SU-DHL-6 (cell line): ENCODE data around the gene GTF2H3.

Source experiments
- H2AFZ ChIP-seq: fragments of 200-600 bp; sonication (generic); 2 replicates; pipeline ENCODE4 v1.6.1; 2014; ENCODE audit warnings: low read depth, mild to moderate bottlenecking, moderate library complexity, mixed read lengths, antibody characterized with exemption, low read length; ENCODE audit not compliant: severe bottlenecking
- H3F3A ChIP-seq: fragments of 200-600 bp; shearing (Covaris generic); 2 replicates; pipeline ENCODE4 v1.6.0; 2016; ENCODE audit warnings: antibody characterized with exemption, mild to moderate bottlenecking; ENCODE audit not compliant: insufficient read depth
- H3K27ac ChIP-seq: fragments of 200-600 bp; sonication (generic); 2 replicates; pipeline ENCODE4 v1.5.1; 2016; ENCODE audit warnings: low read depth, mild to moderate bottlenecking, low read length, moderate library complexity, mixed read lengths
- H3K27me3 ChIP-seq: fragments of 200-600 bp; sonication (generic), shearing (Covaris generic); 2 replicates; pipeline ENCODE4 v1.6.0; 2014; ENCODE audit warnings: mild to moderate bottlenecking, low read length
- H3K36me3 ChIP-seq: fragments of 200-600 bp; sonication (generic); 2 replicates; pipeline ENCODE4 v1.6.1; 2014; ENCODE audit warnings: mild to moderate bottlenecking, low read length, mixed read lengths
- H3K4me2 ChIP-seq: fragments of 300-600, 200-600 bp; shearing (Covaris generic), sonication (generic); 2 replicates; pipeline ENCODE4 v1.6.0; 2014; ENCODE audit warnings: low read length, low read depth, mild to moderate bottlenecking; ENCODE audit not compliant: poor library complexity, severe bottlenecking
- H3K4me3 ChIP-seq: fragments of 200-600 bp; sonication (generic); 2 replicates; pipeline ENCODE4 v1.5.1; 2014; ENCODE audit warnings: antibody characterized with exemption, low read length, mild to moderate bottlenecking, mixed read lengths; ENCODE audit not compliant: insufficient read depth, poor library complexity, severe bottlenecking
- H3K79me2 ChIP-seq: fragments of 200-600 bp; sonication (generic); 2 replicates; pipeline ENCODE4 v1.6.1; 2014; ENCODE audit warnings: mild to moderate bottlenecking, low read length, moderate library complexity; ENCODE audit not compliant: insufficient read depth
- H3K9ac ChIP-seq: fragments of 200-600 bp; sonication (generic); 2 replicates; pipeline ENCODE4 v1.7.0; 2014; ENCODE audit warnings: mild to moderate bottlenecking, low read length
- H3K9me2 ChIP-seq: fragments of 200-600 bp; sonication (generic); replicated peaks from 2 replicates; pipeline ENCODE4 v1.6.1; 2014; ENCODE audit warnings: low read length; ENCODE audit not compliant: insufficient read depth
- H3K9me3 ChIP-seq: fragments of 200-600 bp; sonication (generic); 2 replicates; pipeline ENCODE4 v1.6.1; 2014; ENCODE audit warnings: low read length, mixed read lengths; ENCODE audit not compliant: insufficient read depth
- H4K20me1 ChIP-seq: fragments of 200-600 bp; sonication (generic); 2 replicates; pipeline ENCODE4 v1.6.1; 2014; ENCODE audit warnings: low read depth, mild to moderate bottlenecking, antibody characterized with exemption, low read length, moderate library complexity, mixed read lengths
- EZH2phosphoT487 ChIP-seq: fragments of 200-600 bp; sonication (generic), shearing (Covaris generic); conservative IDR thresholded peaks from 2 replicates; pipeline ENCODE4 v1.6.1; 2018; ENCODE audit warnings: mild to moderate bottlenecking, antibody characterized with exemption, low read length, moderate library complexity, mixed read lengths
- TF ChIP-seq, protein P1 (sequence below): fragments of 200-600 bp; sonication (generic); IDR thresholded peaks from one replicate; pipeline ENCODE4 v1.5.1; 2017; ENCODE audit warnings: antibody characterized with exemption, mild to moderate bottlenecking, low read length, moderate library complexity; ENCODE audit not compliant: insufficient read depth, poor library complexity, severe bottlenecking

The GTF2H3 gene

DNA sequence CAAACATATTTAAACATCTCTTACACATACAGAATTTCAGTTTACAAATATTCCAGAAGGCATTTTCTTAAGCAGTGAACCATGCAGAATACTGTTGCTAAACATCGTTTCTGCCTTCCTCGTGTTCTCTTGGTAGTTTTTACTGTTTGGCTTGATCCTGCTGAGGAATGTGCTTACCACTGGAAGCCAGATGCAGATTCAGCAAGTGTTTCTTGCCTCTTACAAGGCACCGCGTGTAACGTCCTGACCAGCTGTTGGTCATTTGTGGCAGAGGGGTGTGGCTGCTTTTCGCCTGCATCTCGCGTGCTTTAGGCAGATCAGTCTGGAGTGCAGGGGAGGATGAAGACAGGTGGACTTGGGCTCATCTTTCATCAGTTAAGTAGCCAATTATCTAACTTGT lies 12.5 kb upstream of the GTF2H3 start:
- TF ChIP-seq, protein P1, sequence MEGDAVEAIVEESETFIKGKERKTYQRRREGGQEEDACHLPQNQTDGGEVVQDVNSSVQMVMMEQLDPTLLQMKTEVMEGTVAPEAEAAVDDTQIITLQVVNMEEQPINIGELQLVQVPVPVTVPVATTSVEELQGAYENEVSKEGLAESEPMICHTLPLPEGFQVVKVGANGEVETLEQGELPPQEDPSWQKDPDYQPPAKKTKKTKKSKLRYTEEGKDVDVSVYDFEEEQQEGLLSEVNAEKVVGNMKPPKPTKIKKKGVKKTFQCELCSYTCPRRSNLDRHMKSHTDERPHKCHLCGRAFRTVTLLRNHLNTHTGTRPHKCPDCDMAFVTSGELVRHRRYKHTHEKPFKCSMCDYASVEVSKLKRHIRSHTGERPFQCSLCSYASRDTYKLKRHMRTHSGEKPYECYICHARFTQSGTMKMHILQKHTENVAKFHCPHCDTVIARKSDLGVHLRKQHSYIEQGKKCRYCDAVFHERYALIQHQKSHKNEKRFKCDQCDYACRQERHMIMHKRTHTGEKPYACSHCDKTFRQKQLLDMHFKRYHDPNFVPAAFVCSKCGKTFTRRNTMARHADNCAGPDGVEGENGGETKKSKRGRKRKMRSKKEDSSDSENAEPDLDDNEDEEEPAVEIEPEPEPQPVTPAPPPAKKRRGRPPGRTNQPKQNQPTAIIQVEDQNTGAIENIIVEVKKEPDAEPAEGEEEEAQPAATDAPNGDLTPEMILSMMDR, result no peak
- TF ChIP-seq EZH2phosphoT487, result no peak

DNA sequence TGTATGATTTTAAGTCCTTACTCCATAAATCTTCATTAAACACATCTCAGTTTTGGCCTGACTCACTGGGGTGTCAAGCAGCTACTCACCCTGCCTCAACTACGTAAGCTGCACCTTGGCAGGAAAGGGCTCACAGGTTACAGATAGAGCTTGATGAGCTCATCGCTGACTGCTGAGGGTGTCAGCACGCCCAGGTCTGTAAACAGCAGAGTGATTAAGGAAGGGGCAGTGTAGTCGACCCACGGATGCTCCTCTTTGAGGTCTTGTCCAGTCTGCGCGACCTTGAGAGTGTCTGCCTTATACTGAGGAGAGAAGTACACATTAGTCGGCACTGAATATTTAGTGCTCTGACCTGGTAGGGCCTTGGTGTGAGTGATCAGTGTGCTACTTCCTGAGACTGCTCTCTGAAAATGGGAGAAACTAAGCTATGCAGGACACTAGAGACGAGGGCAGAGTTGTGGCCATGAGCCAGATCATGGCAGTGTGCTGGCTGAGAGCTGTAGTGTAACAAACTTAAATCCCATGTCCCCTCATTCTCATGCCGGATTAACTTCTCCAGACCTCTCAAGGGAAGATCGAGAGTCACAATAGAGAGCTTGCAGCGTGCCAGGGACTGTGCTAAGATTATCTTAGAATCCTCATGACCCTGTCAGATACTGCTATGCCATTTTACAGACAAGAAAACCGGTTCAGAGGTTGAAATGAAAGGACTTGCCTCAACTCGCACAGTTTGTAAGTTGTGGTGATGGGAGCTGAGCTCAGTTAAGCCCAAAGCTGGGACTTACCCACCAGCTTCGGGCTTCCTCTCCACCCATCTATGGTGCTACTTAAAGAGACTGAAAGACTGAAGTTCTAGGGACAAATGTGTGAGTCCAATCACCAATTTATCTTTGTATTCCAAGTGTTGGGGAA lies 11.8 kb upstream of the GTF2H3 start:
- H3K4me2 ChIP-seq, result no peak overlapping the region
- H3K27ac ChIP-seq, result no peak overlapping the region
- no peaks in the 10 kb centered on the region for H3K79me2 ChIP-seq
- H3K9me2 ChIP-seq, result no peaks in the 10 kb centered on the region
- H3K9ac ChIP-seq, result no peak overlapping the region
- H3F3A ChIP-seq, result peaks cover 36% of the 10 kb centered on the region
- H3K27me3 ChIP-seq, result no peaks in the 10 kb centered on the region
- no peak overlapping the region for H2AFZ ChIP-seq
- no peak overlapping the region for H3K4me3 ChIP-seq
- peaks cover 44% of the 10 kb centered on the region for H3K36me3 ChIP-seq
- H3K9me3 ChIP-seq, result no peaks in the 10 kb centered on the region
- TF ChIP-seq, protein P1, result no peak
- TF ChIP-seq EZH2phosphoT487, result no peak
- H4K20me1 ChIP-seq, result no peaks in the 10 kb centered on the region

More for the DNA sequence above, 12.5 kb upstream of the GTF2H3 start:
- no peaks in the 10 kb centered on the region for H3K79me2 ChIP-seq
- peaks cover 48% of the 10 kb centered on the region for H3K36me3 ChIP-seq
- H3K27me3 ChIP-seq, result no peaks in the 10 kb centered on the region
- H3K27ac ChIP-seq, result no peak overlapping the region
- H4K20me1 ChIP-seq, result no peaks in the 10 kb centered on the region
- H2AFZ ChIP-seq, result no peak overlapping the region
- H3K9me2 ChIP-seq, result no peaks in the 10 kb centered on the region
- H3K4me2 ChIP-seq, result no peak overlapping the region
- H3K9ac ChIP-seq, result no peak overlapping the region
- H3F3A ChIP-seq, result peaks cover 37% of the 10 kb centered on the region
- no peaks in the 10 kb centered on the region for H3K9me3 ChIP-seq
- H3K4me3 ChIP-seq, result no peak overlapping the region

DNA sequence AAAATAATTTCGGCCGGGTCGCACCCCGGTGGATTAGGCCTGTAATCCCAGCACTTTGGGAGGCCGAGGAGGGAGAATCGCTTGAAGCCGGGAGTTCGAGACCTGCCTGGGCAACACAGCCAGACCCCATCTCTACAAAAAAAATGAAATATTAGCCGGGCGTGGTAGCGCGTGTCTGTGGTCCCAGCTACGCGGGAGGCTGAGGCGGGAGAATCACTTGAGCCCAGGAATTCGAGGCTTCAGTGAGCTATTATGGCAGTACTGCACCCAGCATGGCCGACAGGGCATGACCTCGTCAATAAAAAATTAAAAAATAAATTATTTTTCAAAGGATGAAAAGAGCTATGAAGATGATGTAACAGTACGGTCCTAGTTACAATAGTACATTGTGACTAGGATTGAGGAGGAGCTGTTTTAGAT lies 523 bp downstream of the GTF2H3 start:
- Histone ChIP-seq H3K27ac (peak overlapping the region; percentile 36), H3K4me2 (peak overlapping the region; percentile 96), H4K20me1 (no peaks in the 10 kb centered on the region), H2AFZ (peak overlapping the region; percentile 52), H3K79me2 (peaks cover 35% of the 10 kb centered on the region), H3K27me3 (no peaks in the 10 kb centered on the region), H3K9me3 (no peaks in the 10 kb centered on the region), H3K4me3 (peak overlapping the region; percentile 97), H3K36me3 (peaks cover 9% of the 10 kb centered on the region), H3K9me2 (no peaks in the 10 kb centered on the region), H3K9ac (peak overlapping the region; percentile 94), H3F3A (no peaks in the 10 kb centered on the region)
- TF ChIP-seq, protein P1, result no peak
- TF ChIP-seq EZH2phosphoT487, result no peak
